H4 (cell line): ENCODE data around the gene DMRTC2. TPM values are rescaled to one million over a fixed set of nuclear protein-coding genes. Genes with fewer than 3 reads are reported as not detected.

ENCODE experiments used
- DNase-seq: peaks from one replicate; pipeline ENCODE4 v3.0.0-alpha.2; 2015; ENCODE audit warnings: low spot score
- total RNA-seq: library from RNA; depleted of rRNA; stranded (reverse); fragments of >200 nt; shearing (Covaris generic); gene quantifications from 2 replicates; pipeline ENCODE4 v1.2.3, GENCODE V29; 2014; rRNA removed

DMRTC2 gene
- total RNA-seq, 1 experiment from 2014 or later = not detected

GRCh38 chr19:41890936-41891335 lies 46.1 kb downstream of the DMRTC2 start:
- no peak for DNase-seq

- no peak for DNase-seq
Observed at GRCh38 chr19:41892173-41892902, 47.5 kb downstream of the DMRTC2 start.

- peak; percentile 33 for DNase-seq
Observed at GRCh38 chr19:41893899-41894298, 49.1 kb downstream of the DMRTC2 start.

GRCh38 chr19:41894350-41894749 lies 49.5 kb downstream of the DMRTC2 start:
- no peak for DNase-seq

GRCh38 chr19:41895745-41896580 lies 51.1 kb downstream of the DMRTC2 start:
- DNase-seq = no peak

GRCh38 chr19:41896581-41896942 lies 51.7 kb downstream of the DMRTC2 start:
- DNase-seq = no peak

- no peak for DNase-seq
Observed at GRCh38 chr19:41897181-41897580, 52.3 kb downstream of the DMRTC2 start.

- no peak for DNase-seq
Observed at GRCh38 chr19:41897820-41898219, 53.0 kb downstream of the DMRTC2 start.

- DNase-seq = no peak
Observed at GRCh38 chr19:41898235-41898634, 53.4 kb downstream of the DMRTC2 start.

Other genes with a start within 250 kb of the DMRTC2 start
- gene CEACAM4, start 218.0 kb upstream of the DMRTC2 start, total RNA-seq = not detected in 2 replicates
- not detected in 2 replicates for gene CEACAM7, start 156.8 kb upstream of the DMRTC2 start, total RNA-seq
- not detected in 2 replicates for gene CEACAM5, start 136.4 kb upstream of the DMRTC2 start, total RNA-seq
- gene CEACAM6, start 89.5 kb upstream of the DMRTC2 start, total RNA-seq = not detected in 2 replicates
- not detected in 2 replicates for gene CEACAM3, start 48.5 kb upstream of the DMRTC2 start, total RNA-seq
- 0.41 TPM in 1 of 2 replicates, not detected in the other for gene LYPD4, start 359 bp upstream of the DMRTC2 start, total RNA-seq
- 1,641 and 1,922 TPM in 2 replicates for gene RPS19, start 15.2 kb downstream of the DMRTC2 start, total RNA-seq
- gene CD79A, start 32.2 kb downstream of the DMRTC2 start, total RNA-seq = not detected in 2 replicates
- 14.5 and 15.9 TPM in 2 replicates for gene ARHGEF1, start 38.1 kb downstream of the DMRTC2 start, total RNA-seq
- gene ERFL, start 83.4 kb downstream of the DMRTC2 start, total RNA-seq = not detected in 2 replicates
- gene RABAC1, start 114.3 kb downstream of the DMRTC2 start, total RNA-seq = 149 and 167 TPM in 2 replicates
- 2.1 and 2.8 TPM in 2 replicates for gene ATP1A3, start 149.2 kb downstream of the DMRTC2 start, total RNA-seq
- 0.12 TPM in 1 of 2 replicates, not detected in the other for gene GRIK5, start 225.2 kb downstream of the DMRTC2 start, total RNA-seq
- 11.8 and 15.8 TPM in 2 replicates for gene ZNF574, start 231.1 kb downstream of the DMRTC2 start, total RNA-seq